PC-3 (cell line): ENCODE measurements around the gene THSD1.

ENCODE experiments used
- EZH2 ChIP-seq: fragments of 300-600 bp; sonication (generic); IDR thresholded peaks from one replicate; pipeline ENCODE4 v1.6.1; 2017; ENCODE audit warnings: antibody characterized with exemption, mild to moderate bottlenecking, low read length; ENCODE audit not compliant: unreplicated experiment
- EZH2phosphoT487 ChIP-seq: fragments of 300-600 bp; sonication (generic); IDR thresholded peaks from 2 replicates; pipeline ENCODE4 v1.6.1; 2018; ENCODE audit warnings: mild to moderate bottlenecking, antibody characterized with exemption, low read length, borderline replicate concordance
- TF ChIP-seq, protein P1 (sequence below): fragments of 300-600 bp; sonication (generic); conservative IDR thresholded peaks from 2 replicates; pipeline ENCODE4 v1.5.1; 2017; ENCODE audit warnings: antibody characterized with exemption, low read depth, mild to moderate bottlenecking, low read length

DNA sequence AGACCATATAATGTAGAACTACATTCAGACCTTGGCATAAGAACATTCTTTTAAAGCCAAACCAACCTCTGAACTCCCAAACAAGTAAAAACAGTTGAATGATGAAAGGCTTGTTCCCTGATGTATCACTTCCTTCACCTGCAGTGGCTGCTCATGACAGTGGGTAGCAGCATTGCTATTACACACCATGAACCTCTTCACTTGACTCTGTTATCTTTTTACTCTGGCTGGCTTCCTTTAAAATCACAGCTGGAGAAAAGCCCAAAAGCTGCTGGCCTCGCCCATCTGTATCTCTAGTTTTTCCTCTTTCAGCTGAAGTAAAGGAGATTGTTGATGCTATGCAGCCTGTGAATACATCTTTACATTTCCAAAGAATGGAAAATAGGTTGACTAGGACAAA is 22.6 kb downstream of the THSD1 start:
- TF ChIP-seq, protein P1, sequence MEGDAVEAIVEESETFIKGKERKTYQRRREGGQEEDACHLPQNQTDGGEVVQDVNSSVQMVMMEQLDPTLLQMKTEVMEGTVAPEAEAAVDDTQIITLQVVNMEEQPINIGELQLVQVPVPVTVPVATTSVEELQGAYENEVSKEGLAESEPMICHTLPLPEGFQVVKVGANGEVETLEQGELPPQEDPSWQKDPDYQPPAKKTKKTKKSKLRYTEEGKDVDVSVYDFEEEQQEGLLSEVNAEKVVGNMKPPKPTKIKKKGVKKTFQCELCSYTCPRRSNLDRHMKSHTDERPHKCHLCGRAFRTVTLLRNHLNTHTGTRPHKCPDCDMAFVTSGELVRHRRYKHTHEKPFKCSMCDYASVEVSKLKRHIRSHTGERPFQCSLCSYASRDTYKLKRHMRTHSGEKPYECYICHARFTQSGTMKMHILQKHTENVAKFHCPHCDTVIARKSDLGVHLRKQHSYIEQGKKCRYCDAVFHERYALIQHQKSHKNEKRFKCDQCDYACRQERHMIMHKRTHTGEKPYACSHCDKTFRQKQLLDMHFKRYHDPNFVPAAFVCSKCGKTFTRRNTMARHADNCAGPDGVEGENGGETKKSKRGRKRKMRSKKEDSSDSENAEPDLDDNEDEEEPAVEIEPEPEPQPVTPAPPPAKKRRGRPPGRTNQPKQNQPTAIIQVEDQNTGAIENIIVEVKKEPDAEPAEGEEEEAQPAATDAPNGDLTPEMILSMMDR = no peak
- no peak for TF ChIP-seq EZH2
- TF ChIP-seq EZH2phosphoT487 = no peak
